Stimulated activated CD8-positive, alpha-beta memory T cell treated with anti-CD3 and anti-CD28 coated beads, Interleukin-15, amount 100 ng/mL, for 1 hour (primary cell): ENCODE data around the gene OPALIN.
"Not testable (repeated sequence)": the region's sequence is repeated elsewhere in the genome, so short reads cannot be mapped to it uniquely, and the experiment has no call there.

Experiments used
- DNase-seq: peaks from one replicate; pipeline ENCODE4 v3.0.0-alpha.2; 2020; ENCODE audit warnings: low read depth

The OPALIN gene

GRCh38 chr10:96338279-96338925 lies 20.4 kb downstream of the OPALIN start:
- no peak for DNase-seq

- no peak for DNase-seq
Measured at GRCh38 chr10:96337106-96337505, 21.7 kb downstream of the OPALIN start.

DNA sequence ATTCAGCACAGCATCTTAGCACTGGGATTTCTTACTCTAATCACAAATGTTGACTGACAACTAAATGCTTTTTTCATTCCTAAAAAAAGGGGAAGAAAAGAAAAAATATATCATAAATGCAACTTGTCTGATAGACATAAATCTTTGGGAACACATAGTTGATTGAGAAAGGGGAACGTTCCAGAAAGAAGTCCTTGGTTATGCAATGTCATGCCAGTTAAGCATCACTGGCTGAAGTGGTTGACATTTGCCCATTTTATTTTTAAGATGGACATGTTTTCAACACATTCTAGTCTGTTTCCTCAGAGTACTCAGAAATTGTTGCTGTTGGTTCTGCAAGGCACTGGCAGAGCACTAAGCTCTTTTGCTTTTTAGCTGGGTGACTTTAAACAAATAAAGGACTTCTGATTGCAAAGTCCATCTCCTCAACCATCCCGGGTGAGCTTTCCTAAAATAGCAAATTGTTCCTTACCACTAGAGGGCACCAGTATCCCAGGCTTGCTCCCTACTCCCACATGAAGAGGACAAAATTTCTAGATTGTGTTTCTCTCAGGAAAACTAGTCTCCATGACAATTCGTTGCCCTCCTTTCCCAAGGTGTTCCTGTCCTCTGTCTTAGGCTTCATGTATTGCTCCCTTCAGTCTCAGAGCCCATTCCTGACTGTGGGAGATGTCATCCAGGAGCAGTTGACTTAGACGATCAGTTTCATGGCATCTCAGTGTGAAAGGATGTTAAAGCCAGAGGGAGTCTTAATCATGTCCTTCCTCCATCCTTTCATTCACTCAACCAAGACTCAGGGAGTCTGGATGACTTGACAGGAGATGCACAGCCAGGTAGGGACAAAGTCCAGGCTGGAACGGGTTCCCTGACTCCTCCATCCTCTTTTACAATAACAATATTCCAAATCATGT lies 23.9 kb downstream of the OPALIN start:
- DNase-seq, result no peak

- no peak for DNase-seq
Measured at GRCh38 chr10:96333101-96333500, 25.7 kb downstream of the OPALIN start.

GRCh38 chr10:96327462-96327861 lies 31.3 kb downstream of the OPALIN start:
- DNase-seq, result no peak

DNA sequence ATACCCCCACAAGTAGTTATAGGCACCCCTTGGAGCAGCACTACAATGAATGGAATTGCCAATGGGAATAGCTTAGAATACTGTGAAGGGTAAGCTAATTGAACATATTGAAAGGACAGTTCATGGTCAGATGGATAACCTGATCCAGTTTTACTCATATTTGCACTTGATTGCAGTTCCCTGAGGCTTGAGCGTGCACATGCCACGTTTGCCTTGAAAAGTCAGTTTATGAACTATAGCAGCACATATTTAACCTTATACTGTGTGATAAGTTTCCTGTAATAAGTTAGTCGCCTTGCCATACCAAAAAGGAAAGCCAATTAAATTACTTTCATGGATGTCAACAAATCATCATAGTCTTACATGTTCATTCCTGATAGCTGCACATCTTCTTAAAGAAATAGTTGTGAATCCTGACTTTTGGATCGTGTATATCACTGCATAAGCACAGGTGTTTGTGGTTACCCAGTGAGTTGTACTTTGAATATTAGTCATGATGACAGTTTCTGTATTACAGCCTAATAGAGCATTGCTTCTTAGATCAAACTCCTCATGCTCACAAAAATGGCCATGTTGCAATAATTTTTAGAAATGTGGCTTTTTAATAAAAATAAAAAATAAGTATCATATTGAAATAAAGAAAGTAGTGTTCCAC lies 33.0 kb downstream of the OPALIN start:
- DNase-seq, result no peak

- no peak for DNase-seq
Measured at GRCh38 chr10:96324447-96324846, 34.4 kb downstream of the OPALIN start.

- DNase-seq, result no peak
Measured at GRCh38 chr10:96322275-96322674, 36.5 kb downstream of the OPALIN start.

DNA sequence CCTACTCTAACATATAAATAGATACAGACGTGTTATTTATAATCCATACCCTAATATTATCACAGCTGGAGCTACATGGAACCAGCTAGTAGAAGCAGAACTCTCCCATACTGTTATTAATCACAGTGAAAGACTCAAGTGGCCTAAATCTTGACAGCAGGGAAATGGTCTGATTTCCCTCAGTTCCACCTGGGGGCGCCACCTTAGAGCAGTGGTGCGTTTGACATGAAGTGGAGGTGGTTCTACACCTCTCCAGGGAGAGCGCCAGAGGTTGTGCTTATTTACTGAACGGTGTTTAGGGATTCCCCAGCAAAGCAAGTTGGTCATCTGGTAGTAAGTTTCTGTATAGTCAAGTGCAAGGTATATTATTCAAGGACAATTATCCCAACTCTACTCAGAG lies 37.0 kb downstream of the OPALIN start:
- no peak for DNase-seq

- no peak for DNase-seq
Measured at GRCh38 chr10:96319754-96320474, 38.9 kb downstream of the OPALIN start.

DNA sequence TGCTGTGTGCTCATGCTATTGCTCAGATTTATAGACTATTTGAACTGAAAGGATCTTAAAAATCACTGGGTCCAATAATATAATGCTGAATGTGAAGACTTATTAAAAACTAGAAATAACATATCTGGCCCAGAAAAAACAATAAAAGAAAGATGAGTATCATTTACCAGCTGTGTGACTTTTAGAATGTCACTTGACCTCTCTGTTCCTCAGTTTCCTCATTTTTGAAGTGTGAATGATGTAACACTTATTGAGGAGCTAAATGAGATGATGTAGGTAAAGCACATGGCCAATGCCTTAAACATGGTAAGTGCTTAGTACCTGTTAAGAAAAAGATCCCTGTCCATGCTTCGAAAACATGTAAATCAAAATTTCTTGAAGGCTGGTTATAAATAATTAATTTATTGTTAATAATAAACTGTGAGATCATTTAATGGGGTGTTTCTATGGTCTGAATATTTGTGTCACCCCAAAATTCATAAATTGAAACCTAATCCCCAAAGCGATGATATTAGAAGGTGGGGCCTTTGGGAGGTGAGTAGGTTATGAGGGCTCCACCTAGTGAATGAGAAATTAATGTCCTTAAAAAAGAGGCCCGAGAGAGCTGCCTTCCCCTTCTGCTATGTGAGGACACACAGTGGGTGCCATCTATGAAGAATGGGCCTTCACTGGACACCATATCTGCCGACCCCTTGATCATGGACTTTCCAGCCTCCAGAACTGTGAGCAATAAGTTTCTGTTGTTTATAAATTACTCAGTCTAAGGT lies 41.6 kb downstream of the OPALIN start:
- DNase-seq, result no peak

- no peak for DNase-seq
Measured at GRCh38 chr10:96313344-96313743, 45.5 kb downstream of the OPALIN start.

GRCh38 chr10:96311180-96311715 lies 47.6 kb downstream of the OPALIN start:
- no peak for DNase-seq

- no peak for DNase-seq
Measured at GRCh38 chr10:96310321-96310669, 48.5 kb downstream of the OPALIN start.

DNA sequence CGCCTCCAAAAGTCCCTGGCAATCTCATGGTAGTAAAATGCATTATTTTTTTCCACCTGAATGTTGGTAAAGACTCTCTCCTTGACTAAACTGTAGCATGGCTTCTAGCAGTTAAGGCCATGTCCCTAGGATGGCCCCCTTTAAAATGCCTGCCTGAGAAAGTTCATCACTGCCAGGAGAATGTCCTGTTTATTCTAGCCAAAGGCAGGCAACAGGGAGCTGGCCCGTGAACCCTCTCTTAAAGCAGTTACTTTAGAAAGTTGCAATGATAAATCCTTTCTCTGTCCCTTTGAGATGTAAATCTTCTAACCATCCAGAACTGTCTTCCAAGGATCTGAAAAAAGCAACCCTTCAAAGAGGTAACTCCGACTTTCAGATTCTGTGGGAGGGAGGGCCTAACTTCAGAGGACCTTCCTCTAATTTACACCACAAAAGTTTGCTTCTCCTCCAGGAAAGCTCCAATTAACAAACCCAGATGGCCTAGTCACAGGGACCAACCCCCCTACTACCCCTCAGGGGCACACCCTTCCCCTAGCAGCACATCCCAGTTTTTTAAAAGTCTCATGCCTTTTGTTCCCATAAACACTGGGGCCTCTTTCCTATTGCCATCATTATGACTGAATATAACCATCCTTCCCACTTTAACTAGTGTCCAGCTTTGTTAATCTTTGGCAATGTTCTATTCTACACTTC lies 49.0 kb downstream of the OPALIN start:
- DNase-seq, result no peak

- not testable (repeated sequence) for DNase-seq
Measured at GRCh38 chr10:96308854-96309253, 49.9 kb downstream of the OPALIN start.

- no peak for DNase-seq
Measured at GRCh38 chr10:96306516-96306915, 52.3 kb downstream of the OPALIN start.

DNA sequence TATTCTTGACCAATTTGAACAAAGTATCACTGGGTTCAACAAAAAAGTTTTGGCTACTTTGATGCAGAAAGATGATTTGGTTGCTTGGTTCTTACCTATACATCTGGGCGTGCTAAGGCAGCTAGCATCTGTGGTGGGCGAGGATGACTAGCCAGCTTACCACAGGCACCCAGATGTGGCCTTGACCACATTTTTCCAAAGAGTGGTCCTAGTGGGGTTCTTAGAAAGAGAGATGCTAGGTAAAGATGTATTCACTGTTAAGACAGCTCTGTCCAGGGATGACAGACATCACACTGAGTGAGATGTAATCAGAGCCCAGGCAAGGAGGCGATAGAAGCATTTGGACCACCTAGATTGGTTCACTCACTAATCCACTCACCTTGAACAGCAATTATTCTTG lies 53.8 kb downstream of the OPALIN start:
- no peak for DNase-seq

- no peak for DNase-seq
Measured at GRCh38 chr10:96304230-96304629, 54.6 kb downstream of the OPALIN start, which contains the start of gene DNTT. TSS of gene DNTT (plus strand) at chr10:96304434. CDS start at chr10:96304498, 64 bp downstream.

GRCh38 chr10:96301616-96302015 lies 57.2 kb downstream of the OPALIN start:
- DNase-seq, result no peak

DNA sequence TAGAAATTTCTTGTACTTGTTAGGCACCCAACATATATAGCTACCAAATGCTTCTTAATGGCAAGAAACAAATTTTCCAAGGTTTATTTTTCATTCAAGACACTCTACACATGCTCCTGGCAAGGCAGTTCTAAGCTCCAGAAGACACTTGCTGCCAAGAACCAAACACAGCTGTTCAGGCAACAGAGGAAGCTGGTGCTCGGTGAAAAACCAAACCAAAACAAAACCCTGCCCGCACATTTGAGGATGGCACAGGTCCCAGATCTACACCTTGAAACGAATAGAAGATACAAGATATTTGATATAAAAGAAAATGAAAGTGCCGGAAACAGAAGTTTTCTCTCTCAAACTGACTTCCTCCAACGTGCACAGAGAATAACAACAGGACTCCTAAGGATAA lies 59.4 kb downstream of the OPALIN start:
- DNase-seq, result no peak
